PC-3 (cell line): ENCODE data around the gene TUBGCP2. TPM values are rescaled to one million over a fixed set of nuclear protein-coding genes. Genes with fewer than 3 reads are reported as not detected.
"Not testable (repeated sequence)": the region's sequence is repeated elsewhere in the genome, so short reads cannot be mapped to it uniquely, and the experiment has no call there.

ENCODE experiments used
- ATAC-seq: fragments of 200-7000 bp; cut with Tn5 transposase; 2 replicates; pipeline ENCODE4 v1.9.1; 2020; ENCODE audit warnings: mild to moderate bottlenecking, moderate library complexity
- BruUV-seq: library from RNA; stranded (reverse); fragments of 400-500 nt; replicated peaks from 2 replicates; lab custom pipeline; 2021; lab: Mats Ljungman, UMichigan
- CTCF ChIA-PET: fragments of 300-600 bp; sonication (Branson Sonifier 250); formaldehyde crosslinking; loops from one replicate; lab custom pipeline; 2022; ENCODE audit warnings: antibody characterized with exemption; lab: Charles Lee
- POLR2A ChIA-PET: fragments of 300-600 bp; sonication (Branson Sonifier 250); formaldehyde crosslinking; loops from one replicate; lab custom pipeline; 2022; ENCODE audit warnings: antibody characterized with exemption; ENCODE audit not compliant: unreplicated experiment; lab: Charles Lee
- DNase-seq: peaks from one replicate; pipeline ENCODE4 v3.0.0-alpha.2; 2015
- H2AFZ ChIP-seq: fragments of 300-600 bp; sonication (generic); 2 replicates; pipeline ENCODE4 v1.6.0; 2016; ENCODE audit warnings: antibody characterized with exemption, low read length
- H3F3A ChIP-seq: fragments of 300-600 bp; sonication (generic); one replicate; pipeline ENCODE4 v1.6.0; 2017; ENCODE audit warnings: antibody characterized with exemption, low read length, control low read depth, mild to moderate bottlenecking; ENCODE audit not compliant: unreplicated experiment
- H3K27ac ChIP-seq: fragments of 300-600 bp; sonication (generic); 2 replicates; pipeline ENCODE4 v1.5.1; 2016; ENCODE audit warnings: mild to moderate bottlenecking, low read length
- H3K27me3 ChIP-seq: fragments of 300-600 bp; sonication (generic); 2 replicates; pipeline ENCODE4 v1.6.1; 2016; ENCODE audit warnings: low read length, mixed read lengths
- H3K36me3 ChIP-seq: fragments of 300-600 bp; sonication (generic); 2 replicates; pipeline ENCODE4 v1.6.1; 2016; ENCODE audit warnings: low read depth, mixed run types, low read length, mixed read lengths
- H3K4me1 ChIP-seq: fragments of 300-600 bp; sonication (generic); 2 replicates; pipeline ENCODE4 v1.5.1; 2016; ENCODE audit warnings: low read length; ENCODE audit not compliant: insufficient read depth
- H3K4me2 ChIP-seq: fragments of 300-600 bp; sonication (generic); 2 replicates; pipeline ENCODE4 v1.6.0; 2016; ENCODE audit warnings: low read length
- H3K4me3 ChIP-seq: fragments of 300-600 bp; sonication (generic); 2 replicates; pipeline ENCODE4 v1.5.1; 2016; ENCODE audit warnings: mild to moderate bottlenecking, low read length, mixed read lengths
- H3K79me2 ChIP-seq: fragments of 300-600 bp; sonication (generic); 2 replicates; pipeline ENCODE4 v1.6.1; 2017; ENCODE audit warnings: low read length, mixed read lengths
- H3K9ac ChIP-seq: fragments of 300-600 bp; sonication (generic); 2 replicates; pipeline ENCODE4 v1.6.0; 2016; ENCODE audit warnings: mild to moderate bottlenecking, low read length
- H3K9me2 ChIP-seq: fragments of 300-600 bp; sonication (generic); replicated peaks from 2 replicates; pipeline ENCODE4 v1.6.1; 2016; ENCODE audit warnings: mixed run types, low read length, mixed read lengths
- H3K9me3 ChIP-seq: fragments of 300-600 bp; sonication (generic); 2 replicates; pipeline ENCODE4 v1.6.1; 2016; ENCODE audit warnings: low read length, mixed read lengths
- H4K20me1 ChIP-seq: fragments of 300-600 bp; sonication (generic); 2 replicates; pipeline ENCODE4 v1.6.1; 2016; ENCODE audit warnings: low read length, mixed read lengths
- EZH2 ChIP-seq: fragments of 300-600 bp; sonication (generic); IDR thresholded peaks from one replicate; pipeline ENCODE4 v1.6.1; 2017; ENCODE audit warnings: antibody characterized with exemption, mild to moderate bottlenecking, low read length; ENCODE audit not compliant: unreplicated experiment
- EZH2phosphoT487 ChIP-seq: fragments of 300-600 bp; sonication (generic); IDR thresholded peaks from 2 replicates; pipeline ENCODE4 v1.6.1; 2018; ENCODE audit warnings: mild to moderate bottlenecking, antibody characterized with exemption, low read length, borderline replicate concordance
- intact Hi-C: fragments of 100-400 bp; cut with micrococcal nuclease; formaldehyde crosslinking; loops from 2 replicates; pipeline ENCODE4 v1.9.0; 2023
- total RNA-seq: library from RNA; depleted of rRNA; stranded (reverse); fragments of >200 nt; gene quantifications from 2 replicates; pipeline ENCODE4 v1.2.3, GENCODE V29; 2014
- TF ChIP-seq, protein P1 (sequence below): fragments of 300-600 bp; sonication (generic); conservative IDR thresholded peaks from 2 replicates; pipeline ENCODE4 v1.5.1; 2017; ENCODE audit warnings: antibody characterized with exemption, low read depth, mild to moderate bottlenecking, low read length

Gene TUBGCP2
- total RNA-seq, 1 experiment from 2014 or later = 72.9 TPM

DNA sequence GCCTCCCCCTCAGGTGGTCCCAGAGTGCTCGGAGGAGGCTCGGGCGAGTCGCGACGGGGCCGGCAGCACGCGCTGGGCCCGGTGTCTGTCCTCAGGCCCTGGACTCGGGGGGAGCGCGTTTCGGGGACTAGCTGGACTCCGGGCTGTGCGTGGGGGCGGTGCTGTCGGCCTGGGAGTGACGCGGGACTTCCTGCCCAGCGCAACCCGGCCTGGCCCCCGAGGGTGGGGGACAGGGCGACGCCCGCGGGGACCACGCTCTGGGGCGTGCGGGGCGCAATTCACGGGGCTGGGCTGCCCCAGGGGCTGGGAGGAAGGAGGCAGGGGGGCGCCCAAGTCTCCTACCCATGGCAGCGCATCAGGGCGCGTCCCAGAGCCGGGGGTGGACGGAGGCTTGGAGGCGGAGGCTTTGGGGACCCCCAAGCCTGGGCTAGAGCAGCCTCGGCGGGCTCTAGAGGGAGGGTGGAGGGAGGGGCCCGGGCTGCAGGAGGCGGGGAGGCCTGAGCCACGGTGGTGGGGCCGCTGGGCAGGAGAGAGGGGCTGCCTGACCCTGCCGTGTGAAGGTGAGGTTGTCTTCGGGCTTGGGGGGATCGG, 73.3 kb downstream of the TUBGCP2 start:
- peaks cover 30% of the 10 kb centered on the region for H3K27me3 ChIP-seq
- ATAC-seq (no peak), DNase-seq (no peak)
- H3K79me2 ChIP-seq = no peaks in the 10 kb centered on the region
- H3K9ac ChIP-seq = no peak overlapping the region
- TF ChIP-seq EZH2phosphoT487 = no peak
- TF ChIP-seq, protein P1, sequence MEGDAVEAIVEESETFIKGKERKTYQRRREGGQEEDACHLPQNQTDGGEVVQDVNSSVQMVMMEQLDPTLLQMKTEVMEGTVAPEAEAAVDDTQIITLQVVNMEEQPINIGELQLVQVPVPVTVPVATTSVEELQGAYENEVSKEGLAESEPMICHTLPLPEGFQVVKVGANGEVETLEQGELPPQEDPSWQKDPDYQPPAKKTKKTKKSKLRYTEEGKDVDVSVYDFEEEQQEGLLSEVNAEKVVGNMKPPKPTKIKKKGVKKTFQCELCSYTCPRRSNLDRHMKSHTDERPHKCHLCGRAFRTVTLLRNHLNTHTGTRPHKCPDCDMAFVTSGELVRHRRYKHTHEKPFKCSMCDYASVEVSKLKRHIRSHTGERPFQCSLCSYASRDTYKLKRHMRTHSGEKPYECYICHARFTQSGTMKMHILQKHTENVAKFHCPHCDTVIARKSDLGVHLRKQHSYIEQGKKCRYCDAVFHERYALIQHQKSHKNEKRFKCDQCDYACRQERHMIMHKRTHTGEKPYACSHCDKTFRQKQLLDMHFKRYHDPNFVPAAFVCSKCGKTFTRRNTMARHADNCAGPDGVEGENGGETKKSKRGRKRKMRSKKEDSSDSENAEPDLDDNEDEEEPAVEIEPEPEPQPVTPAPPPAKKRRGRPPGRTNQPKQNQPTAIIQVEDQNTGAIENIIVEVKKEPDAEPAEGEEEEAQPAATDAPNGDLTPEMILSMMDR = no peak
- no peak for TF ChIP-seq EZH2
- BruUV-seq = no TSS peak
- no peak overlapping the region for H3K27ac ChIP-seq
- H3K36me3 ChIP-seq = no peaks in the 10 kb centered on the region
- no peaks in the 10 kb centered on the region for H3K9me2 ChIP-seq
- ChIA-PET CTCF (no interaction called here), POLR2A (no interaction called here)
- H3F3A ChIP-seq = no peaks in the 10 kb centered on the region
- no peak overlapping the region for H3K4me2 ChIP-seq
- no peak overlapping the region for H2AFZ ChIP-seq
- no peaks in the 10 kb centered on the region for H3K9me3 ChIP-seq
- intact Hi-C loops = no loop called here
- no peaks in the 10 kb centered on the region for H4K20me1 ChIP-seq
- H3K4me1 ChIP-seq = no peaks in the 10 kb centered on the region
- no peak overlapping the region for H3K4me3 ChIP-seq

DNA sequence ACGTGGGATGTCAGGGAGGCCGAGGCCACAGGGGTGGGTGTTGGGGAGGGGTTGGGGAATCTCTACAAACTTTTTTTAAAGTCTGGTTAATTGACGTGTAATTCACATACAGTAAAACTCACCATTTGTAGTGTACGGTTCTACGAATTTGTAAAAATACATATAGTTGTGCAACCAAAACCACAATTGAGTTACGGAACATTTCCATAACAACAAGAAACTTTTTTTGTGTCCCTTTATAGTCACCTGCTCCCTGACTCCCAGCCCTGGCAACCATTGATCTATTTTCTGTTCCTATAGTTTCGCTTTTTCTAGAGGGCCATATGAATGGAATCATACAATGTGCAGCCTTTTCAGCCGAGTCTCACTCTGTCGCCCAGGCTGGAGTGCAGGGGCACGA, 73.9 kb downstream of the TUBGCP2 start:
- H4K20me1 ChIP-seq, H3K9ac ChIP-seq, intact Hi-C loops, POLR2A ChIA-PET, H2AFZ ChIP-seq, H3K27ac ChIP-seq, H3F3A ChIP-seq, DNase-seq, H3K9me3 ChIP-seq, H3K4me2 ChIP-seq, H3K9me2 ChIP-seq, H3K4me1 ChIP-seq, H3K4me3 ChIP-seq, H3K36me3 ChIP-seq, ATAC-seq, H3K79me2 ChIP-seq, BruUV-seq, CTCF ChIA-PET: not testable (repeated sequence)
- H3K27me3 ChIP-seq = peaks cover 30% of the 10 kb centered on the region

DNA sequence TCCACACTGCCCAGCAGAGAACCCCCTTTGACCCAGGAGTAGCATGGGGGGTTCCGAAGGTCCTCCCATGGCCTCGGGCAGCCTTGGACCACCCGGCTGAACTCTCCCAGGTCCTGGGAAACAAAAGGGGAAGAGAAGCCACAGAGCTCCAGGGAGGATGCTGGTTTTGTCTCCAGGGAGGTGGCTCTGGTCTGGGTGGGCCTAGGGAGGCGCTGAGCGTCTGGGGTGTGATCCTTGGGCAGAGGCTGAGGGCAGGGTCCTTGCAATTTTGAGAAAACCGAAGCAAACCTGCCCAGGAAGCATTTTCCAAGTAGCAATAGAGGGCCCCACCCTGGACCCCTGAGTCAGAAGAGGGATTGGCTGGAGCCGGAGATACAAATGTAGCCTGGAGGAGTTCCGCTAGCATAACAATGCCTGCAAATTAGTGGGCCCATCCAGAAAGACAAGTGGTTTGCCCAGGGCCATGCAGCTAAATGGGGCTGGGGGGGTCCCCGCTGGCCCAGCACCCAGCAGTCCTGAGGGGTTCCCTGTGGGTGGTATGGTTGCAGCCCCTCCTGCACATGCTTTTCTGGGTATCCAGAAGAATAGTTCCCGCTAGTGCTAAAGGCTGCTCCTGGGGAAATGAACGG, 76.6 kb downstream of the TUBGCP2 start:
- TF ChIP-seq EZH2 (no peak), EZH2phosphoT487 (no peak)
- TF ChIP-seq, protein P1 = no peak
- no peak for DNase-seq
- peaks cover 13% of the 10 kb centered on the region for H3K27me3 ChIP-seq
- no peaks in the 10 kb centered on the region for H3F3A ChIP-seq
- H3K9me3 ChIP-seq = no peaks in the 10 kb centered on the region
- no peak for ATAC-seq
- POLR2A ChIA-PET = no interaction called here
- CTCF ChIA-PET = no interaction called here
- no peaks in the 10 kb centered on the region for H4K20me1 ChIP-seq
- no peak overlapping the region for H3K27ac ChIP-seq
- H3K9ac ChIP-seq = no peak overlapping the region
- H3K4me1 ChIP-seq = no peaks in the 10 kb centered on the region
- H3K79me2 ChIP-seq = no peaks in the 10 kb centered on the region
- no peaks in the 10 kb centered on the region for H3K36me3 ChIP-seq
- H3K4me3 ChIP-seq = no peak overlapping the region
- intact Hi-C loops = no loop called here
- no peaks in the 10 kb centered on the region for H3K9me2 ChIP-seq
- BruUV-seq = no TSS peak
- no peak overlapping the region for H3K4me2 ChIP-seq
- no peak overlapping the region for H2AFZ ChIP-seq
